Measurements from ENCODE around the gene SECTM1. TPM values are rescaled to one million over a fixed set of nuclear protein-coding genes. Genes with fewer than 3 reads are reported as not detected.
A peak's percentile ranks its signal among the peaks of the same experiment; 100 is the strongest.

Gene SECTM1
- total RNA-seq, 4 donors from 2014 or later: 10.7 to 258 (median 94.5) TPM

DNA sequence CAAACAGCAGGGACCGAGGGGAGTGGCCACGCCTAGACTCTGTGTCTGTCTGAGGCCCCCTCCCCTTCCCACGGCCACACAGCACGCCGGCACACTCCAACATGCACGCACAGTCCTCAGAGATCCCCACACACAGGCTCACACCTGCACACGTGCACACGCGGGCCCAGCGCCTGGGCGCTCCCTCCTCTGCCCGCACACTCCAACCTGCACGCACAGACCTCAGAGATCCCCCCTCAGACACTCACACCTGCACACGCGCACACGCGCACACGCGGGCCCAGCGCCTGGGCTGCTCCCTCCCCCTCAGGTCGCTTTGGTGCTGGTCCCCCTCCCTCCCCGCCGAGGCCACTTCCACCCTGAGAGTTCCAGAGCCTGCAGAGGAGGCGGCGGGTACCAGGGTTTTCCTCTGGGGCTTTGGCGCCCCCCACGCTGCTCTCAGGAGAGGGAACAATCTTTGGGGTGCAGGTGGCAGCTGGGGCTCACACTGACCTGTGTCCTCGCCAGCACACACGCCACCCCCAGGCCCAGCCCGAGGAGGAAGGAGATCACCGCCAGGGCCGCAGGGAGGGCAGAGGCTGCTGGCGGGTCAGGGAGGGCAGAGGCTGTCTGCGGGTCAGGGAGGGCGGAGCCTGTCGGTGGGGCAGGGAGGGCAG is 17.7 kb downstream of the SECTM1 start:
- no peak for TF ChIP-seq POLR2A (IDR thresholded peaks at IDR 0.05)
- TF ChIP-seq, protein P1, sequence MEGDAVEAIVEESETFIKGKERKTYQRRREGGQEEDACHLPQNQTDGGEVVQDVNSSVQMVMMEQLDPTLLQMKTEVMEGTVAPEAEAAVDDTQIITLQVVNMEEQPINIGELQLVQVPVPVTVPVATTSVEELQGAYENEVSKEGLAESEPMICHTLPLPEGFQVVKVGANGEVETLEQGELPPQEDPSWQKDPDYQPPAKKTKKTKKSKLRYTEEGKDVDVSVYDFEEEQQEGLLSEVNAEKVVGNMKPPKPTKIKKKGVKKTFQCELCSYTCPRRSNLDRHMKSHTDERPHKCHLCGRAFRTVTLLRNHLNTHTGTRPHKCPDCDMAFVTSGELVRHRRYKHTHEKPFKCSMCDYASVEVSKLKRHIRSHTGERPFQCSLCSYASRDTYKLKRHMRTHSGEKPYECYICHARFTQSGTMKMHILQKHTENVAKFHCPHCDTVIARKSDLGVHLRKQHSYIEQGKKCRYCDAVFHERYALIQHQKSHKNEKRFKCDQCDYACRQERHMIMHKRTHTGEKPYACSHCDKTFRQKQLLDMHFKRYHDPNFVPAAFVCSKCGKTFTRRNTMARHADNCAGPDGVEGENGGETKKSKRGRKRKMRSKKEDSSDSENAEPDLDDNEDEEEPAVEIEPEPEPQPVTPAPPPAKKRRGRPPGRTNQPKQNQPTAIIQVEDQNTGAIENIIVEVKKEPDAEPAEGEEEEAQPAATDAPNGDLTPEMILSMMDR (IDR thresholded peaks at IDR 0.05): no peak
- Histone ChIP-seq H3K36me3 (no peaks in the 10 kb centered on the region), H3K27ac (peak overlapping the region; percentile 59 to 75 (median 72)), H3K9me3 (no peaks in the 10 kb centered on the region), H3K27me3 (no peaks in the 10 kb centered on the region), H3K4me3 (peak overlapping the region; percentile 28 to 46 (median 35)), H3K4me1 (peaks cover 0 to 21% (median 10%) of the 10 kb centered on the region in 4 donors)
- DNase-seq: peak in 2 of 3 donors; percentile 63 to 74

- Histone ChIP-seq H3K27me3 (no peaks in the 10 kb centered on the region), H3K4me3 (peak overlapping the region in 3 of 4 donors; percentile 32 to 46 (median 38)), H3K4me1 (peaks cover 0 to 20% (median 10%) of the 10 kb centered on the region in 4 donors), H3K36me3 (no peaks in the 10 kb centered on the region), H3K27ac (peak overlapping the region in 1 of 4 donors; percentile 73), H3K9me3 (no peaks in the 10 kb centered on the region)
- TF ChIP-seq, protein P1 (IDR thresholded peaks at IDR 0.05): no peak
- no peak for TF ChIP-seq POLR2A (IDR thresholded peaks at IDR 0.05)
- no peak for DNase-seq
Measured at GRCh38 chr17:82314727-82315605, 18.6 kb downstream of the SECTM1 start.

DNA sequence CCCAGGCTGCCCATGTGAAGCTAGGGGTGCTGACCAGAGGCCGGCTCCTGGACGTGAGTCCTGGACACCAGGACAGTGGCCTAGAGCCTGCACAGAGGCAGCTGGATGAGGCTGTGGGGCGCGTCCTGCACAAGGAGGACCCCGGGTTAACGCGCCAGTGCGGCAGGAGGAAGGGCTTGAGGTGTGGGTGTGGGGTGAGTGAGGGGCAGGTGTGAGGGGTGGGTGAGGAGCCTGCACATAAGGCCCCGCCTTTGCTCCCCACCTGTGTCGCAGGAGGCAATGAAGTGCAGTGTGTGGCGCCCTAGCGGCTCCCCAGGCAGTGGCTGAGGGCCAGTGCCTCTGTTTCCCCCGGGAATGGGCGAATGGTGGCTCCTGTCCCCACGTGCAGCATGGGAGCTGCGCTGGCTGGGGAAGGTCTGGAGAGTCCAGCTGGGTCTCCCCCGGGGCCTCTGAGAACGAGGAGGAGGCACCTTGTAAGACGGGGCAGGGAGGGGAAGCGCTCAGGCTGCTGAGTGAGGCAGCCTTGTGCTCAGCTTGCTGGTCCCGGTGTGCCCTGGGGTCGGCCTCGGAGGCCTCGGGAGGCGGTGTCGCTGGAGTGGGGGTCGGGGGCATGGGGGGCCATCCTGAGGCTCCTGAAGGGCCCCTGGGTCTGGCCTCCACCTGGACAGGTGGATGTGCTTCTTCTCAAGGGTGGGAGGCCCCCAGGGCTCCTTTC is 19.4 kb downstream of the SECTM1 start:
- TF ChIP-seq, protein P1 (IDR thresholded peaks at IDR 0.05): no peak
- no peak for TF ChIP-seq POLR2A (IDR thresholded peaks at IDR 0.05)
- DNase-seq: no peak
- H3K27me3 ChIP-seq: no peaks in the 10 kb centered on the region
- H3K4me3 ChIP-seq: no peak overlapping the region
- peak overlapping the region in 1 of 4 donors; percentile 73 for H3K27ac ChIP-seq
- H3K4me1 ChIP-seq: peaks cover 0 to 26% (median 10%) of the 10 kb centered on the region in 4 donors
- H3K9me3 ChIP-seq: no peaks in the 10 kb centered on the region
- H3K36me3 ChIP-seq: no peaks in the 10 kb centered on the region

GRCh38 chr17:82313195-82314011 is 20.2 kb downstream of the SECTM1 start:
- Histone ChIP-seq H3K4me3 (no peak overlapping the region), H3K27ac (no peak overlapping the region), H3K27me3 (no peaks in the 10 kb centered on the region), H3K36me3 (no peaks in the 10 kb centered on the region), H3K9me3 (no peaks in the 10 kb centered on the region), H3K4me1 (peaks cover 0 to 29% (median 10%) of the 10 kb centered on the region in 4 donors)
- TF ChIP-seq, protein P1 (IDR thresholded peaks at IDR 0.05): no peak
- TF ChIP-seq POLR2A (IDR thresholded peaks at IDR 0.05): no peak
- no peak for DNase-seq

DNA sequence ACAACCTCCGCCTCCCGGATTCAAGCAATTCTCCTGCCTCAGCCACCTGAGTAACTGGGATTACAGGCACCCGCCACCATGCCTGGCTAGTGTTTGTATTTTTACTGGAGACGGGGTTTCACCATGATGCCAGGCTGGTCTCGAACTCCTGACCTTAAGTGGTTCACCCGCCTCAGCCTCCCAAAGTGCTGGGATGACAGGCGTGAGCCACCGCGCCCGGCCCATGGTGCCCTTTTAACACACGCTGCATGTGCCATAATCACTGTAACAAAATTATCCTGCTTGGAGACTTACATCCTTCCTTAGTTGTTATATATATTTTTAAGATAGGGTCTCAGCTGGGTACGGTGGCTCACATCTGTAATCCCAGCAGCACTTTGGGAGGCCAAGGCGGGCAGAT is 21.6 kb downstream of the SECTM1 start:
- Histone ChIP-seq H3K27me3 (no peaks in the 10 kb centered on the region), H3K36me3 (no peaks in the 10 kb centered on the region), H3K9me3 (no peaks in the 10 kb centered on the region), H3K27ac (no peak overlapping the region), H3K4me3 (no peak overlapping the region), H3K4me1 (peaks cover 0 to 29% (median 10%) of the 10 kb centered on the region in 4 donors)
- no peak for TF ChIP-seq POLR2A (IDR thresholded peaks at IDR 0.05)
- TF ChIP-seq, protein P1 (IDR thresholded peaks at IDR 0.05): no peak
- DNase-seq: no peak

Data from Peyer's patch (tissue), 4 donors.